Measurements from ENCODE around the gene PRKCA.
"Not testable (repeated sequence)": the region's sequence is repeated elsewhere in the genome, so short reads cannot be mapped to it uniquely, and the experiment has no call there.

Gene PRKCA

GRCh38 chr17:66301864-66302741 lies at the start of gene PRKCA:
Gene PRKCA, plus strand, starts transcription at chr17:66302613.
- peak; percentile 93 for DNase-seq

- not testable (repeated sequence) for DNase-seq
Observed at GRCh38 chr17:66253458-66253857, 49.0 kb upstream of the PRKCA start.

- peak; percentile 90 for DNase-seq
Observed at GRCh38 chr17:66255112-66255511, 47.3 kb upstream of the PRKCA start.

GRCh38 chr17:66255527-66255971 lies 46.9 kb upstream of the PRKCA start:
- peak; percentile 29 for DNase-seq

- DNase-seq, result no peak
Observed at GRCh38 chr17:66260275-66260674, 42.1 kb upstream of the PRKCA start.

GRCh38 chr17:66260688-66261087 lies 41.7 kb upstream of the PRKCA start:
- peak; percentile 15 for DNase-seq

- peak; percentile 66 for DNase-seq
Observed at GRCh38 chr17:66262767-66263166, 39.6 kb upstream of the PRKCA start.

GRCh38 chr17:66264696-66265095 lies 37.7 kb upstream of the PRKCA start:
- no peak for DNase-seq

- no peak for DNase-seq
Observed at GRCh38 chr17:66268247-66268927, 34.0 kb upstream of the PRKCA start.

GRCh38 chr17:66270106-66270505 lies 32.3 kb upstream of the PRKCA start:
- no peak for DNase-seq

GRCh38 chr17:66271512-66271911 lies 30.9 kb upstream of the PRKCA start:
- no peak for DNase-seq

- no peak for DNase-seq
Observed at GRCh38 chr17:66272811-66273585, 29.4 kb upstream of the PRKCA start.

- no peak for DNase-seq
Observed at GRCh38 chr17:66273586-66273848, 28.9 kb upstream of the PRKCA start.

GRCh38 chr17:66275651-66276050 lies 26.8 kb upstream of the PRKCA start:
- peak; percentile 46 for DNase-seq

- DNase-seq, result no peak
Observed at GRCh38 chr17:66276328-66276937, 26.0 kb upstream of the PRKCA start.

- no peak for DNase-seq
Observed at GRCh38 chr17:66277191-66277590, 25.2 kb upstream of the PRKCA start.

- no peak for DNase-seq
Observed at GRCh38 chr17:66281661-66282369, 20.6 kb upstream of the PRKCA start.

- DNase-seq, result no peak
Observed at GRCh38 chr17:66283296-66283934, 19.0 kb upstream of the PRKCA start.

- DNase-seq, result no peak
Observed at GRCh38 chr17:66283971-66284370, 18.4 kb upstream of the PRKCA start.

- DNase-seq, result no peak
Observed at GRCh38 chr17:66285149-66285548, 17.3 kb upstream of the PRKCA start.

- DNase-seq, result no peak
Observed at GRCh38 chr17:66287911-66288310, 14.5 kb upstream of the PRKCA start.

Measured in NCI-H69 (cell line).